GM18526 (cell line): ENCODE data around the gene ZC3HAV1L.

ENCODE experiments used
- POLR2A ChIP-seq: IDR thresholded peaks from 3 replicates; pipeline ENCODE4 v1.6.1; 2011; ENCODE audit not compliant: insufficient read length; ENCODE audit errors: extremely low read depth

The ZC3HAV1L gene

GRCh38 chr7:139035586-139036353 is at the start of gene ZC3HAV1L:
Gene ZC3HAV1L (minus strand): TSS chr7:139036042. CDS start chr7:139036017, 25 bp downstream.
- TF ChIP-seq POLR2A, result peak; percentile 66

GRCh38 chr7:139084709-139085108 is 48.9 kb upstream of the ZC3HAV1L start:
- TF ChIP-seq POLR2A, result no peak

- TF ChIP-seq POLR2A, result no peak
These were observed 45.7 kb upstream of the ZC3HAV1L start for GRCh38 chr7:139081584-139081983.

GRCh38 chr7:139080905-139081304 is 45.1 kb upstream of the ZC3HAV1L start:
- no peak for TF ChIP-seq POLR2A

- TF ChIP-seq POLR2A, result no peak
These were observed 44.0 kb upstream of the ZC3HAV1L start for GRCh38 chr7:139079861-139080260.

- no peak for TF ChIP-seq POLR2A
These were observed 43.1 kb upstream of the ZC3HAV1L start for GRCh38 chr7:139078911-139079310.

- TF ChIP-seq POLR2A, result no peak
These were observed 42.6 kb upstream of the ZC3HAV1L start for GRCh38 chr7:139078399-139078798.

GRCh38 chr7:139075871-139076686 is 40.2 kb upstream of the ZC3HAV1L start:
- no peak for TF ChIP-seq POLR2A

- TF ChIP-seq POLR2A, result no peak
These were observed 39.3 kb upstream of the ZC3HAV1L start for GRCh38 chr7:139075031-139075652.

GRCh38 chr7:139072796-139073195 is 37.0 kb upstream of the ZC3HAV1L start:
- TF ChIP-seq POLR2A, result no peak

- no peak for TF ChIP-seq POLR2A
These were observed 35.8 kb upstream of the ZC3HAV1L start for GRCh38 chr7:139071680-139072079.

- no peak for TF ChIP-seq POLR2A
These were observed 32.9 kb upstream of the ZC3HAV1L start for GRCh38 chr7:139068544-139069399.

- TF ChIP-seq POLR2A, result no peak
These were observed 30.5 kb upstream of the ZC3HAV1L start for GRCh38 chr7:139066315-139066714.

- TF ChIP-seq POLR2A, result no peak
These were observed 29.5 kb upstream of the ZC3HAV1L start for GRCh38 chr7:139065323-139065722.

- no peak for TF ChIP-seq POLR2A
These were observed 25.6 kb upstream of the ZC3HAV1L start for GRCh38 chr7:139061416-139061815.
